ENCODE results near the gene ROR1. TPM values are rescaled to one million over a fixed set of nuclear protein-coding genes. Genes with fewer than 3 reads are reported as not detected.

Gene ROR1
- total and polyA plus RNA-seq, 2 donors (not counting 3 experiments of a cell fraction or from before 2014, with no cell fraction given), result 2.6 to 3.5 TPM

GRCh38 chr1:64021066-64021465 lies 247.2 kb downstream of the ROR1 start:
- DNase-seq (ENCODE audit: low read depth, low spot score), result no peak
- dilution Hi-C loops (cut with MboI; ENCODE audit: extremely low pct_ligation_motif_present, low sequenced_read_pairs), result no loop called here

More at GRCh38 chr1:64021066-64021465, 247.2 kb downstream of the ROR1 start:
- no peak overlapping the region for H3K4me3 ChIP-seq (replicated peaks in 1 of 3; ENCODE audit: insufficient read depth in 1 of 3, low read depth in 1 of 3, low read length in 3 of 3)
- H2AFZ ChIP-seq (ENCODE audit: low read depth, low read length), result no peak overlapping the region
- no peaks in the 10 kb centered on the region for H3K9me1 ChIP-seq (replicated peaks; ENCODE audit: control insufficient read depth, extremely low read depth, insufficient read depth, low read length)
- FAIRE-seq, result no peak
- no peaks in the 10 kb centered on the region for H3K27me3 ChIP-seq (ENCODE audit: control insufficient read depth in 2 of 2, insufficient read depth in 2 of 2, low read length in 2 of 2)
- no peaks in the 10 kb centered on the region for H3K79me2 ChIP-seq (ENCODE audit: control insufficient read depth, insufficient read depth, low read length)
- H3K27ac ChIP-seq (ENCODE audit: insufficient read depth, low read depth, low read length), result no peak overlapping the region
- H3K9ac ChIP-seq (replicated peaks; ENCODE audit: extremely low read depth, insufficient read depth, low read length), result no peak overlapping the region
- H3K36me3 ChIP-seq (ENCODE audit: control insufficient read depth in 2 of 2, extremely low read depth in 1 of 2, insufficient read depth in 2 of 2, low read length in 2 of 2), result no peaks in the 10 kb centered on the region
- H4K20me1 ChIP-seq (replicated peaks; ENCODE audit: control insufficient read depth, extremely low read depth, insufficient read depth, low read length), result no peaks in the 10 kb centered on the region
- H3K4me2 ChIP-seq (ENCODE audit: insufficient read depth, low read length), result no peak overlapping the region
- intact Hi-C loops (cut with micrococcal nuclease), result no loop called here
- ChIA-PET CTCF (interaction anchor here (0.8 to 1.1 kb wide), 2 partner anchors 15 to 247 kb away, joined by 3 read pairs; partner anchors contain the start of gene ROR1), POLR2A (no interaction called here)
- H3K9me3 ChIP-seq (replicated peaks; ENCODE audit: control insufficient read depth, insufficient read depth, low read length), result no peaks in the 10 kb centered on the region
- BruUV-seq (replicated peaks), result no TSS peak
- H3K4me1 ChIP-seq (ENCODE audit: control insufficient read depth, extremely low read depth, insufficient read depth, low read length), result no peaks in the 10 kb centered on the region
- no peak for TF ChIP-seq JUN (IDR thresholded peaks at IDR 0.05; ENCODE audit: borderline replicate concordance, insufficient read depth, insufficient read length, low read depth)
- TF ChIP-seq, protein P1, sequence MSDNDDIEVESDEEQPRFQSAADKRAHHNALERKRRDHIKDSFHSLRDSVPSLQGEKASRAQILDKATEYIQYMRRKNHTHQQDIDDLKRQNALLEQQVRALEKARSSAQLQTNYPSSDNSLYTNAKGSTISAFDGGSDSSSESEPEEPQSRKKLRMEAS (IDR thresholded peaks at IDR 0.05; ENCODE audit: insufficient read depth, insufficient read length), result no peak
- TF ChIP-seq POLR2A (IDR thresholded peaks at IDR 0.05; ENCODE audit: low read depth, low read length), result no peak
- no peak for TF ChIP-seq MYC (IDR thresholded peaks at IDR 0.05; ENCODE audit: low read depth, low read length)
- TF ChIP-seq, protein P2, sequence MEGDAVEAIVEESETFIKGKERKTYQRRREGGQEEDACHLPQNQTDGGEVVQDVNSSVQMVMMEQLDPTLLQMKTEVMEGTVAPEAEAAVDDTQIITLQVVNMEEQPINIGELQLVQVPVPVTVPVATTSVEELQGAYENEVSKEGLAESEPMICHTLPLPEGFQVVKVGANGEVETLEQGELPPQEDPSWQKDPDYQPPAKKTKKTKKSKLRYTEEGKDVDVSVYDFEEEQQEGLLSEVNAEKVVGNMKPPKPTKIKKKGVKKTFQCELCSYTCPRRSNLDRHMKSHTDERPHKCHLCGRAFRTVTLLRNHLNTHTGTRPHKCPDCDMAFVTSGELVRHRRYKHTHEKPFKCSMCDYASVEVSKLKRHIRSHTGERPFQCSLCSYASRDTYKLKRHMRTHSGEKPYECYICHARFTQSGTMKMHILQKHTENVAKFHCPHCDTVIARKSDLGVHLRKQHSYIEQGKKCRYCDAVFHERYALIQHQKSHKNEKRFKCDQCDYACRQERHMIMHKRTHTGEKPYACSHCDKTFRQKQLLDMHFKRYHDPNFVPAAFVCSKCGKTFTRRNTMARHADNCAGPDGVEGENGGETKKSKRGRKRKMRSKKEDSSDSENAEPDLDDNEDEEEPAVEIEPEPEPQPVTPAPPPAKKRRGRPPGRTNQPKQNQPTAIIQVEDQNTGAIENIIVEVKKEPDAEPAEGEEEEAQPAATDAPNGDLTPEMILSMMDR (IDR thresholded peaks at IDR 0.05; ENCODE audit: extremely low read depth in 1 of 2, insufficient read depth in 1 of 2, low read depth in 1 of 2, low read length in 2 of 2), result no peak
- TF ChIP-seq EZH2 (IDR thresholded peaks at IDR 0.05; ENCODE audit: borderline replicate concordance, low read depth, low read length, severe bottlenecking), result no peak
- no peak for TF ChIP-seq GATA2 (IDR thresholded peaks at IDR 0.05; ENCODE audit: insufficient read depth, insufficient read length, low read depth, low read length)
- TF ChIP-seq POLR2AphosphoS5 (IDR thresholded peaks at IDR 0.05; ENCODE audit: insufficient read depth, low read depth, low read length), result no peak
- TF ChIP-seq FOS (IDR thresholded peaks at IDR 0.05; ENCODE audit: borderline replicate concordance, insufficient read depth, low read length), result no peak

Measured in endothelial cell of umbilical vein (primary cell).